Neural cell (in vitro differentiated cells): ENCODE measurements around the gene CENPA. TPM values are rescaled to one million over a fixed set of nuclear protein-coding genes. Genes with fewer than 3 reads are reported as not detected.

Experiments used
- polyA plus RNA-seq: library from polyadenylated mRNA; depleted of rRNA; stranded (reverse); fragments of >200 nt; gene quantifications from 2 replicates; pipeline ENCODE4 v1.2.3, GENCODE V29; 2014

The CENPA gene
- polyA plus RNA-seq, 1 donor from 2014 or later, result 0.54 TPM

Other genes with a start within 250 kb of the CENPA start
- not detected in 2 replicates for gene CIB4, start 144.7 kb upstream of the CENPA start, polyA plus RNA-seq
- gene KCNK3, start 93.3 kb upstream of the CENPA start, polyA plus RNA-seq, result 12.9 and 14.0 TPM in 2 replicates
- 10.8 and 21.2 TPM in 2 replicates for gene SLC35F6, start 21.8 kb upstream of the CENPA start, polyA plus RNA-seq
- gene DPYSL5, start 62.1 kb downstream of the CENPA start, polyA plus RNA-seq, result 111 and 157 TPM in 2 replicates
- 69.2 and 87.1 TPM in 2 replicates for gene MAPRE3, start 184.6 kb downstream of the CENPA start, polyA plus RNA-seq
- 10.3 and 14.9 TPM in 2 replicates for gene TMEM214, start 246.9 kb downstream of the CENPA start, polyA plus RNA-seq